OCI-LY1 (cell line): ENCODE data around the gene ADD2.

ENCODE experiments used
- H2AFZ ChIP-seq: fragments of 200-600 bp; sonication (generic), shearing (Covaris generic); 2 replicates; pipeline ENCODE4 v1.6.0; 2014; ENCODE audit warnings: antibody characterized with exemption, mild to moderate bottlenecking, low read length
- H3F3A ChIP-seq: fragments of 200-600 bp; sonication (generic), shearing (Covaris generic); 2 replicates; pipeline ENCODE4 v1.6.0; 2014; ENCODE audit warnings: mild to moderate bottlenecking, antibody characterized with exemption, low read length, moderate library complexity; ENCODE audit not compliant: insufficient read depth
- H3K27ac ChIP-seq: fragments of 200-600 bp; sonication (generic); 2 replicates; pipeline ENCODE4 v1.5.1; 2014; ENCODE audit warnings: low read length, mixed run types, mild to moderate bottlenecking, low read depth; ENCODE audit not compliant: poor library complexity, severe bottlenecking
- H3K27me3 ChIP-seq: fragments of 200-600 bp; sonication (generic); 2 replicates; pipeline ENCODE4 v1.6.0; 2014; ENCODE audit warnings: antibody characterized with exemption, mild to moderate bottlenecking, low read length, moderate library complexity; ENCODE audit not compliant: insufficient read depth
- H3K36me3 ChIP-seq: fragments of 200-600 bp; sonication (generic); 2 replicates; pipeline ENCODE4 v1.6.1; 2014; ENCODE audit warnings: mild to moderate bottlenecking, antibody characterized with exemption, low read length, moderate library complexity, mixed read lengths; ENCODE audit not compliant: insufficient read depth
- H3K4me1 ChIP-seq: fragments of 200-600 bp; sonication (generic); 2 replicates; pipeline ENCODE4 v1.5.1; 2014; ENCODE audit warnings: mild to moderate bottlenecking, low read length, moderate library complexity; ENCODE audit not compliant: insufficient read depth, severe bottlenecking
- H3K4me2 ChIP-seq: fragments of 200-600 bp; sonication (generic), shearing (Covaris generic); 2 replicates; pipeline ENCODE4 v1.6.1; 2014; ENCODE audit warnings: low read length
- H3K4me3 ChIP-seq: fragments of 200-600 bp; sonication (generic); 2 replicates; pipeline ENCODE4 v1.5.1; 2014; ENCODE audit warnings: low read length, low read depth, mild to moderate bottlenecking, mixed read lengths; ENCODE audit not compliant: poor library complexity, severe bottlenecking
- H3K79me2 ChIP-seq: fragments of 200-600 bp; shearing (Covaris generic); 2 replicates; pipeline ENCODE4 v1.6.1; 2016; ENCODE audit warnings: mixed run types, low read length, mixed read lengths; ENCODE audit not compliant: insufficient read depth
- H3K9ac ChIP-seq: fragments of 200-600 bp; sonication (generic), shearing (Covaris generic); 2 replicates; pipeline ENCODE4 v1.6.1; 2014; ENCODE audit warnings: mild to moderate bottlenecking, low read length, mixed read lengths
- H3K9me2 ChIP-seq: fragments of 200-600 bp; sonication (generic), shearing (Covaris generic); 2 replicates; pipeline ENCODE4 v1.6.1; 2014; ENCODE audit warnings: low read depth, mild to moderate bottlenecking, low read length, mixed read lengths
- H3K9me3 ChIP-seq: fragments of 200-600 bp; shearing (Covaris generic); 2 replicates; pipeline ENCODE4 v1.6.1; 2014; ENCODE audit warnings: low read length, mixed read lengths
- H4K20me1 ChIP-seq: fragments of 200-600 bp; sonication (generic), shearing (Covaris generic); 2 replicates; pipeline ENCODE4 v1.6.0; 2016; ENCODE audit warnings: mild to moderate bottlenecking, low read length; ENCODE audit not compliant: insufficient read depth
- EZH2 ChIP-seq: fragments of 200-600 bp; sonication (generic), shearing (Covaris generic); IDR thresholded peaks from 2 replicates; pipeline ENCODE4 v1.8.0; 2017; ENCODE audit warnings: borderline replicate concordance, mixed run types, mild to moderate bottlenecking, antibody characterized with exemption, low read length, moderate library complexity, mixed read lengths
- TF ChIP-seq, protein P1 (sequence below): fragments of 200-600 bp; sonication (generic), shearing (Covaris generic); IDR thresholded peaks from 2 replicates; pipeline ENCODE4 v1.5.1; 2017; ENCODE audit warnings: mild to moderate bottlenecking, antibody characterized with exemption, low read length, moderate library complexity, mixed read lengths

ADD2 gene

DNA sequence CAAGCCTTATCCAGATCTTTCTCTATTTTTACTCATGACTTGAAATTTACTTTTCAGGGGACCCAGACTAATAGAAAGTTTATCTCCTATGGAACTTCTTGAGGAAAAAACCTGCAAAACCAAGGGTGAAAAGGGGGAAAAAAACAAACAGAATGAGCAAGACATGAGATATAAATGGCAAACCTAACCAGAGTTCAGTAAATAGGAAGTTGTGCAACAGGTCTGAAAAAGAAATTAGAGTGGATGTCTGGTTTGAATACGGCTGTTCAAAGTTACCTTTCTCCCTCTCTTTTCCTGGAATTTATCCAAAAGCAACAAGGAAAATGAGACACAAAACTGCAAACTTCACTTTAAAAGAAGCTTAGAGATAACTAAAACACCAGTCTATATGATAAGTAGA, 135.6 kb downstream of the ADD2 start:
- no peaks in the 10 kb centered on the region for H3F3A ChIP-seq
- H2AFZ ChIP-seq = no peak overlapping the region
- H3K9me2 ChIP-seq = no peaks in the 10 kb centered on the region
- no peaks in the 10 kb centered on the region for H3K4me1 ChIP-seq
- H3K27me3 ChIP-seq = no peaks in the 10 kb centered on the region
- no peak overlapping the region for H3K4me3 ChIP-seq
- no peaks in the 10 kb centered on the region for H3K9me3 ChIP-seq
- no peaks in the 10 kb centered on the region for H4K20me1 ChIP-seq
- no peak overlapping the region for H3K27ac ChIP-seq
- TF ChIP-seq, protein P1, sequence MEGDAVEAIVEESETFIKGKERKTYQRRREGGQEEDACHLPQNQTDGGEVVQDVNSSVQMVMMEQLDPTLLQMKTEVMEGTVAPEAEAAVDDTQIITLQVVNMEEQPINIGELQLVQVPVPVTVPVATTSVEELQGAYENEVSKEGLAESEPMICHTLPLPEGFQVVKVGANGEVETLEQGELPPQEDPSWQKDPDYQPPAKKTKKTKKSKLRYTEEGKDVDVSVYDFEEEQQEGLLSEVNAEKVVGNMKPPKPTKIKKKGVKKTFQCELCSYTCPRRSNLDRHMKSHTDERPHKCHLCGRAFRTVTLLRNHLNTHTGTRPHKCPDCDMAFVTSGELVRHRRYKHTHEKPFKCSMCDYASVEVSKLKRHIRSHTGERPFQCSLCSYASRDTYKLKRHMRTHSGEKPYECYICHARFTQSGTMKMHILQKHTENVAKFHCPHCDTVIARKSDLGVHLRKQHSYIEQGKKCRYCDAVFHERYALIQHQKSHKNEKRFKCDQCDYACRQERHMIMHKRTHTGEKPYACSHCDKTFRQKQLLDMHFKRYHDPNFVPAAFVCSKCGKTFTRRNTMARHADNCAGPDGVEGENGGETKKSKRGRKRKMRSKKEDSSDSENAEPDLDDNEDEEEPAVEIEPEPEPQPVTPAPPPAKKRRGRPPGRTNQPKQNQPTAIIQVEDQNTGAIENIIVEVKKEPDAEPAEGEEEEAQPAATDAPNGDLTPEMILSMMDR = no peak
- TF ChIP-seq EZH2 = no peak
- no peaks in the 10 kb centered on the region for H3K36me3 ChIP-seq
- no peak overlapping the region for H3K4me2 ChIP-seq
- no peaks in the 10 kb centered on the region for H3K79me2 ChIP-seq
- no peak overlapping the region for H3K9ac ChIP-seq

DNA sequence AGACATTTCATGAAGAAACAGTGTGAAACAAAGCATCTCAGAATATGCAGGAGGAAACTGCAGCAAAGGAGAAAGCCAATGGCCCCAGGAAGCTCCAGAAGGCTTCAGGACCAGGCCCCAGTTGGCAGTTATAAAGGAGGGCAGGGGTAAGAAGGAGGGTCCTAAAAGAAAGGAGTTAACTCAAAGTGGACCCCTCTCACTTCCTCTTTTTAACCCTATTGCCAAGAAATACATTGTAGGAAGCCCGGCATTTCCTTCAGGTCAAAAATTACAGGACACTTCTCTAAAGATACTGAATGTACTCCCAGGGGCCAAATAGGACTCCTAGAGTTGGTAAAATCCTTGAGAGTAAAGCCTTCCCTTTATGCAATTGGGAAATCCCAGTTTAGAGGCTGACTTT, 137.2 kb downstream of the ADD2 start:
- Histone ChIP-seq H3K4me1 (no peaks in the 10 kb centered on the region), H3K4me2 (no peak overlapping the region), H3K27me3 (no peaks in the 10 kb centered on the region), H3K79me2 (no peaks in the 10 kb centered on the region), H3K9me3 (no peaks in the 10 kb centered on the region), H3K4me3 (no peak overlapping the region), H2AFZ (no peak overlapping the region), H3K9me2 (no peaks in the 10 kb centered on the region), H4K20me1 (no peaks in the 10 kb centered on the region), H3K27ac (no peak overlapping the region), H3K9ac (no peak overlapping the region), H3K36me3 (no peaks in the 10 kb centered on the region), H3F3A (no peaks in the 10 kb centered on the region)
- TF ChIP-seq EZH2 = no peak
- TF ChIP-seq, protein P1 = no peak

DNA sequence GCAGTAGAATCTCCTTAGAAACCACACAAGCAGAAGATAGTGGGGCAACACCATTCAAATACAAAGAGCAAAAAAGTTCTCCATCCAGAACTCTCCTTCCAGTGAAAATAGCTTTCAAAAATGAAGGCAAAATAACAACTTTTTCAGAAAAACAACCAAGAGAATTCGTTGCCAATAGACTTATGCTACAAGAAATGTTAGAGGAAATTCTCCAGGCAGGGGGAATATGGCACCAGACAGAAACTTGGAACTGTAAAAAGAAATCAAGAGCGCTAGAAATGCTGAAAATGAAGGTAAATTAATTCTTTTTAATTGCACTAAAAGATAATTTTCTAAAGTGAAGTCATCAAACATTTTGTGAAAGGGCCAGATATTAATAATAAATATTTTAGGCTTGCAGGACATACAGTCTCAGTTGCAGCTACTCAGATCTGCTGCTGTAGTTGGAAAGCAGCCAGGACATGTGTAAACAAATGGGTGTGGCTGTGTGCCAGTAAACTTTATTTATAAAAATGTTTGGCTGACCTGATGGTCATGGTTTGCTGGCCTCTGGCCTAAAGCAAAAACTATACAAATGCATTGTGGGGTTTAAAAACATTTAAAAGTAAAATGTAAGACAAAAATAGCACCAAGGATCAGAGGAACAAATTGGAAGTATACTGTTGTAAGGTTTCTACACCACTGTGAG, 140.6 kb downstream of the ADD2 start:
- Histone ChIP-seq H3K9ac (no peak overlapping the region), H3K9me3 (no peaks in the 10 kb centered on the region), H3K27ac (no peak overlapping the region), H3K79me2 (no peaks in the 10 kb centered on the region), H4K20me1 (no peaks in the 10 kb centered on the region), H2AFZ (no peak overlapping the region), H3K4me3 (no peak overlapping the region), H3K27me3 (no peaks in the 10 kb centered on the region), H3K9me2 (no peaks in the 10 kb centered on the region), H3K4me1 (no peaks in the 10 kb centered on the region), H3K36me3 (no peaks in the 10 kb centered on the region), H3K4me2 (no peak overlapping the region), H3F3A (no peaks in the 10 kb centered on the region)
- TF ChIP-seq, protein P1 = no peak
- TF ChIP-seq EZH2 = no peak
